AG08396 (cell line): Measurements from ENCODE around the gene DUSP7.

ENCODE experiments used
- DNase-seq: peaks from one replicate; pipeline ENCODE4 v3.0.0; 2012; ENCODE audit warnings: low spot score, mixed read lengths

Gene DUSP7

GRCh38 chr3:52006017-52006819 is 50.2 kb downstream of the DUSP7 start:
- DNase-seq, result no peak

GRCh38 chr3:52005571-52005986 is 50.8 kb downstream of the DUSP7 start:
- peak; percentile 61 for DNase-seq

- no peak for DNase-seq
Measured at GRCh38 chr3:52004906-52005395, 51.4 kb downstream of the DUSP7 start.

GRCh38 chr3:52004163-52004787 is 52.1 kb downstream of the DUSP7 start:
- DNase-seq, result peak; percentile 55

- DNase-seq, result no peak
Measured at GRCh38 chr3:52002748-52003147, 53.6 kb downstream of the DUSP7 start.

- peak; percentile 82 for DNase-seq
Measured at GRCh38 chr3:52001443-52001974, 54.9 kb downstream of the DUSP7 start.

GRCh38 chr3:51999846-52000245 is 56.5 kb downstream of the DUSP7 start:
- DNase-seq, result no peak
